ENCODE measurements around the gene CLDN16.

The CLDN16 gene

GRCh38 chr3:190387578-190388213 lies at the start of gene CLDN16:
TSS of gene CLDN16 (plus strand) at chr3:190388163. CDS start at chr3:190388330, 167 bp downstream.
- DNase-seq, result no peak

GRCh38 chr3:190338717-190339116 lies 49.2 kb upstream of the CLDN16 start:
- no peak for DNase-seq

- no peak for DNase-seq
Measured at GRCh38 chr3:190339130-190339529, 48.8 kb upstream of the CLDN16 start.

- DNase-seq, result no peak
Measured at GRCh38 chr3:190340071-190340470, 47.9 kb upstream of the CLDN16 start.

GRCh38 chr3:190345027-190345821 lies 42.7 kb upstream of the CLDN16 start:
- DNase-seq, result no peak

GRCh38 chr3:190345878-190346277 lies 42.1 kb upstream of the CLDN16 start:
- DNase-seq, result no peak

- DNase-seq, result no peak
Measured at GRCh38 chr3:190346541-190346940, 41.4 kb upstream of the CLDN16 start.

- DNase-seq, result no peak
Measured at GRCh38 chr3:190352861-190353457, 35.0 kb upstream of the CLDN16 start.

- no peak for DNase-seq
Measured at GRCh38 chr3:190356246-190356645, 31.7 kb upstream of the CLDN16 start.

GRCh38 chr3:190357468-190357867 lies 30.5 kb upstream of the CLDN16 start:
- DNase-seq, result no peak

GRCh38 chr3:190359813-190360212 lies 28.1 kb upstream of the CLDN16 start:
- no peak for DNase-seq

GRCh38 chr3:190360228-190360627 lies 27.7 kb upstream of the CLDN16 start:
- no peak for DNase-seq

GRCh38 chr3:190361791-190362190 lies 26.2 kb upstream of the CLDN16 start:
- DNase-seq, result no peak

GRCh38 chr3:190362258-190362657 lies 25.7 kb upstream of the CLDN16 start:
- no peak for DNase-seq

GRCh38 chr3:190366133-190366532 lies 21.8 kb upstream of the CLDN16 start:
- no peak for DNase-seq

GRCh38 chr3:190368881-190369280 lies 19.1 kb upstream of the CLDN16 start:
- no peak for DNase-seq

- DNase-seq, result no peak
Measured at GRCh38 chr3:190369668-190370295, 18.2 kb upstream of the CLDN16 start.

- no peak for DNase-seq
Measured at GRCh38 chr3:190370369-190370768, 17.6 kb upstream of the CLDN16 start.

GRCh38 chr3:190371152-190371551 lies 16.8 kb upstream of the CLDN16 start:
- DNase-seq, result no peak

- DNase-seq, result no peak
Measured at GRCh38 chr3:190375246-190375645, 12.7 kb upstream of the CLDN16 start.

GRCh38 chr3:190375671-190376070 lies 12.3 kb upstream of the CLDN16 start:
- no peak for DNase-seq

GRCh38 chr3:190378240-190378891 lies 9.6 kb upstream of the CLDN16 start:
- no peak for DNase-seq

GRCh38 chr3:190380184-190380583 lies 7.8 kb upstream of the CLDN16 start:
- DNase-seq, result no peak

All from NCI-H1694 (cell line).